ENCODE measurements around the gene FCAR. TPM values are rescaled to one million over a fixed set of nuclear protein-coding genes. Genes with fewer than 3 reads are reported as not detected.
"Not testable (repeated sequence)": the region's sequence is repeated elsewhere in the genome, so short reads cannot be mapped to it uniquely, and the experiment has no call there.

The FCAR gene
- polyA plus RNA-seq (2013, experiment 1 of 2) = not detected
- not detected for polyA plus RNA-seq (2013, experiment 2 of 2)

GRCh38 chr19:54873990-54874389, at the start of gene FCAR:
TSS of gene FCAR (plus strand) at chr19:54874235. CDS start at chr19:54874290, 55 bp downstream.
- Histone ChIP-seq H3K18ac (ENCODE audit: low read length) (no peak within 1 kb of the TSS), H2BK120ac (ENCODE audit: low read depth, low read length) (no peak within 1 kb of the TSS), H3K23ac (ENCODE audit: low read depth, low read length, poor library complexity) (no peak within 1 kb of the TSS), H3K36me3 (replicated peaks in 1 of 2; ENCODE audit: control insufficient read depth in 2 of 2, insufficient read depth in 2 of 2, low read length in 2 of 2) (no peaks in the 10 kb centered on the region), H3K79me1 (ENCODE audit: low read depth, low read length) (no peaks in the 10 kb centered on the region), H2BK5ac (ENCODE audit: low read length) (no peak within 1 kb of the TSS), H3K27me3 (ENCODE audit: control insufficient read depth in 3 of 3, insufficient read depth in 3 of 3, low read depth in 1 of 3, low read length in 3 of 3) (no peaks in the 10 kb centered on the region), H2AK5ac (ENCODE audit: low read depth, low read length) (no peak within 1 kb of the TSS), H3K9me3 (replicated peaks in 1 of 2; ENCODE audit: control insufficient read depth in 2 of 2, insufficient read depth in 1 of 2, low read depth in 1 of 2, low read length in 2 of 2) (no peaks in the 10 kb centered on the region), H3K14ac (ENCODE audit: low read length) (no peak within 1 kb of the TSS), H3K4ac (ENCODE audit: low read length) (no peak within 1 kb of the TSS), H3K4me3 (ENCODE audit: low read length in 2 of 2) (no peak within 1 kb of the TSS), H3K4me1 (ENCODE audit: control insufficient read depth in 2 of 2, insufficient read depth in 1 of 2, low read depth in 1 of 2, low read length in 2 of 2) (no peaks in the 10 kb centered on the region), H2BK15ac (ENCODE audit: low read length) (no peak within 1 kb of the TSS), H2AFZ (ENCODE audit: low read length) (no peak within 1 kb of the TSS), H3K4me2 (ENCODE audit: insufficient read depth, low read length, poor library complexity, severe bottlenecking) (no peak within 1 kb of the TSS), H2BK12ac (ENCODE audit: low read length) (no peak within 1 kb of the TSS), H4K91ac (ENCODE audit: low read depth, low read length, poor library complexity) (no peak within 1 kb of the TSS), H3K9ac (ENCODE audit: low read depth, low read length, poor library complexity) (no peak within 1 kb of the TSS), H3K27ac (replicated peaks; ENCODE audit: low read length) (no peak within 1 kb of the TSS), H4K8ac (ENCODE audit: low read depth, low read length) (no peak within 1 kb of the TSS)
- WGBS, 2 donors (ENCODE audit: extremely low coverage in 2 of 2, insufficient read length in 2 of 2, insufficient replicate concordance in 1 of 2) = no CpG with 5 or more reads among the region's 8 CpGs
- DNase-seq (ENCODE audit: low spot score) = no peak

GRCh38 chr19:54824416-54824815, 49.6 kb upstream of the FCAR start:
- H3K4me2 ChIP-seq (ENCODE audit: insufficient read depth, low read length, poor library complexity, severe bottlenecking); H3K4me3 ChIP-seq (ENCODE audit: low read length in 2 of 2); DNase-seq (ENCODE audit: low spot score); H3K23ac ChIP-seq (ENCODE audit: low read depth, low read length, poor library complexity); H3K4me1 ChIP-seq (ENCODE audit: control insufficient read depth in 2 of 2, insufficient read depth in 1 of 2, low read depth in 1 of 2, low read length in 2 of 2); H3K27ac ChIP-seq (replicated peaks; ENCODE audit: low read length); H4K91ac ChIP-seq (ENCODE audit: low read depth, low read length, poor library complexity); H2AFZ ChIP-seq (ENCODE audit: low read length); H3K27me3 ChIP-seq (ENCODE audit: control insufficient read depth in 3 of 3, insufficient read depth in 3 of 3, low read depth in 1 of 3, low read length in 3 of 3); H4K8ac ChIP-seq (ENCODE audit: low read depth, low read length); H2BK120ac ChIP-seq (ENCODE audit: low read depth, low read length); H2BK12ac ChIP-seq (ENCODE audit: low read length); H3K36me3 ChIP-seq (replicated peaks in 1 of 2; ENCODE audit: control insufficient read depth in 2 of 2, insufficient read depth in 2 of 2, low read length in 2 of 2); H2BK15ac ChIP-seq (ENCODE audit: low read length); H3K14ac ChIP-seq (ENCODE audit: low read length); H3K4ac ChIP-seq (ENCODE audit: low read length); H2AK5ac ChIP-seq (ENCODE audit: low read depth, low read length); H3K9ac ChIP-seq (ENCODE audit: low read depth, low read length, poor library complexity); H3K79me1 ChIP-seq (ENCODE audit: low read depth, low read length); H2BK5ac ChIP-seq (ENCODE audit: low read length); H3K9me3 ChIP-seq (replicated peaks in 1 of 2; ENCODE audit: control insufficient read depth in 2 of 2, insufficient read depth in 1 of 2, low read depth in 1 of 2, low read length in 2 of 2); H3K18ac ChIP-seq (ENCODE audit: low read length): not testable (repeated sequence)
- no CpG with 5 or more reads among the region's 4 CpGs for WGBS, 2 donors (ENCODE audit: extremely low coverage in 2 of 2, insufficient read length in 2 of 2, insufficient replicate concordance in 1 of 2)

- H2AK5ac ChIP-seq (ENCODE audit: low read depth, low read length); H3K18ac ChIP-seq (ENCODE audit: low read length); H3K23ac ChIP-seq (ENCODE audit: low read depth, low read length, poor library complexity); H3K4me2 ChIP-seq (ENCODE audit: insufficient read depth, low read length, poor library complexity, severe bottlenecking); H2BK12ac ChIP-seq (ENCODE audit: low read length); H2BK15ac ChIP-seq (ENCODE audit: low read length); H3K9ac ChIP-seq (ENCODE audit: low read depth, low read length, poor library complexity); H3K9me3 ChIP-seq (replicated peaks in 1 of 2; ENCODE audit: control insufficient read depth in 2 of 2, insufficient read depth in 1 of 2, low read depth in 1 of 2, low read length in 2 of 2); H3K79me1 ChIP-seq (ENCODE audit: low read depth, low read length); H4K8ac ChIP-seq (ENCODE audit: low read depth, low read length); H2BK120ac ChIP-seq (ENCODE audit: low read depth, low read length); H3K4ac ChIP-seq (ENCODE audit: low read length); H3K4me1 ChIP-seq (ENCODE audit: control insufficient read depth in 2 of 2, insufficient read depth in 1 of 2, low read depth in 1 of 2, low read length in 2 of 2); H4K91ac ChIP-seq (ENCODE audit: low read depth, low read length, poor library complexity); H2AFZ ChIP-seq (ENCODE audit: low read length); H3K4me3 ChIP-seq (ENCODE audit: low read length in 2 of 2); H3K27me3 ChIP-seq (ENCODE audit: control insufficient read depth in 3 of 3, insufficient read depth in 3 of 3, low read depth in 1 of 3, low read length in 3 of 3); H3K27ac ChIP-seq (replicated peaks; ENCODE audit: low read length); DNase-seq (ENCODE audit: low spot score); H3K14ac ChIP-seq (ENCODE audit: low read length); H2BK5ac ChIP-seq (ENCODE audit: low read length); H3K36me3 ChIP-seq (replicated peaks in 1 of 2; ENCODE audit: control insufficient read depth in 2 of 2, insufficient read depth in 2 of 2, low read length in 2 of 2): not testable (repeated sequence)
- WGBS, 2 donors (ENCODE audit: extremely low coverage in 2 of 2, insufficient read length in 2 of 2, insufficient replicate concordance in 1 of 2) = no CpG with 5 or more reads among the region's 7 CpGs
Observed at GRCh38 chr19:54825326-54825725, 48.7 kb upstream of the FCAR start.

- not testable (repeated sequence) for H3K27ac ChIP-seq (replicated peaks; ENCODE audit: low read length); H4K91ac ChIP-seq (ENCODE audit: low read depth, low read length, poor library complexity); H3K18ac ChIP-seq (ENCODE audit: low read length); H4K8ac ChIP-seq (ENCODE audit: low read depth, low read length); H2AK5ac ChIP-seq (ENCODE audit: low read depth, low read length); H3K36me3 ChIP-seq (replicated peaks in 1 of 2; ENCODE audit: control insufficient read depth in 2 of 2, insufficient read depth in 2 of 2, low read length in 2 of 2); H2AFZ ChIP-seq (ENCODE audit: low read length); H3K9ac ChIP-seq (ENCODE audit: low read depth, low read length, poor library complexity); H3K4me2 ChIP-seq (ENCODE audit: insufficient read depth, low read length, poor library complexity, severe bottlenecking); H3K4ac ChIP-seq (ENCODE audit: low read length); H2BK12ac ChIP-seq (ENCODE audit: low read length); H3K9me3 ChIP-seq (replicated peaks in 1 of 2; ENCODE audit: control insufficient read depth in 2 of 2, insufficient read depth in 1 of 2, low read depth in 1 of 2, low read length in 2 of 2); H2BK120ac ChIP-seq (ENCODE audit: low read depth, low read length); H3K4me3 ChIP-seq (ENCODE audit: low read length in 2 of 2); H2BK5ac ChIP-seq (ENCODE audit: low read length); H3K4me1 ChIP-seq (ENCODE audit: control insufficient read depth in 2 of 2, insufficient read depth in 1 of 2, low read depth in 1 of 2, low read length in 2 of 2); H3K23ac ChIP-seq (ENCODE audit: low read depth, low read length, poor library complexity); DNase-seq (ENCODE audit: low spot score); H2BK15ac ChIP-seq (ENCODE audit: low read length); H3K14ac ChIP-seq (ENCODE audit: low read length); H3K27me3 ChIP-seq (ENCODE audit: control insufficient read depth in 3 of 3, insufficient read depth in 3 of 3, low read depth in 1 of 3, low read length in 3 of 3); H3K79me1 ChIP-seq (ENCODE audit: low read depth, low read length)
- WGBS, 2 donors (ENCODE audit: extremely low coverage in 2 of 2, insufficient read length in 2 of 2, insufficient replicate concordance in 1 of 2) = no CpG with 5 or more reads among the region's 8 CpGs
Observed at GRCh38 chr19:54828064-54828463, 46.0 kb upstream of the FCAR start.
